ENCODE results near the gene SGIP1.
"Not testable (repeated sequence)": the region's sequence is repeated elsewhere in the genome, so short reads cannot be mapped to it uniquely, and the experiment has no call there.

Gene SGIP1

DNA sequence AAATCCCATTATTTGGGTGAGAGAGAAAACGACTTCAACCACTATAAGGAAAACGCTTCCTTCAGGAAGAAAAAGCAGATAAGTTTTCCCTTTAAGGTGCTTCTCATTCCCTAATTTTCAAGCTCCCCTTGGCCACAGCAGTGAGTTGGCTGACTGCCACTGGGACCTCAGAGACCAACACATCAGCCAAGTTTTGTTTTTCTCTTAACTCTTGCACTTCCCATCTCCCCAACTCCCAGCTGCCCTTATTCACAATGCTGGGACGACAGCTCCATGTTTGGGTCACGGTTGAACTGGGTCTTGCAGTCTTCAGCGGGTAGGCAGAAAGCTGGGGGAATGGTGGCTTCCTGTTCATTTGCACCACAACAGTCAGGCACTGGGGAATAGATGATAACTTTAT, 18.9 kb downstream of the SGIP1 start:
- no peak for DNase-seq (ENCODE audit: extremely low read depth in 1 of 2, low read depth in 1 of 2)

DNA sequence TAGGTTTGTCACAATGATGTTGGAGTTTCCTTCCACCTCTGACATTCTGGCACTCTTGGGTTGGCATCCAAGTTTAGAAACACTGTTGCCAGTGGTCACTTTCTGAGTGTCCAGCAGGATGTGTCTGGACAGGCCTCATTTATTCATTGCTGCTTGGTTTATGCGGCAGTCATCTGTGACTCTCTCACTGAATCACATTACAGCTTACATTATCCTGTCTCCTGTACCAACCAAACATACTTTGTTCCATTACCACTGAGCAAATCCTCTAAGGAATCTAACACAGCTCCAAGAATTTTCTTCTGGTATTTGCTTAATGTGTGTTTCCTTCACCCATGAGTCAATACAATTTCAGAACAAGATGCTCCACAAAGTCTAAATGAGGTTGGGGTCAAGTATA, 19.9 kb downstream of the SGIP1 start:
- DNase-seq (ENCODE audit: extremely low read depth in 1 of 2, low read depth in 1 of 2): no peak

DNA sequence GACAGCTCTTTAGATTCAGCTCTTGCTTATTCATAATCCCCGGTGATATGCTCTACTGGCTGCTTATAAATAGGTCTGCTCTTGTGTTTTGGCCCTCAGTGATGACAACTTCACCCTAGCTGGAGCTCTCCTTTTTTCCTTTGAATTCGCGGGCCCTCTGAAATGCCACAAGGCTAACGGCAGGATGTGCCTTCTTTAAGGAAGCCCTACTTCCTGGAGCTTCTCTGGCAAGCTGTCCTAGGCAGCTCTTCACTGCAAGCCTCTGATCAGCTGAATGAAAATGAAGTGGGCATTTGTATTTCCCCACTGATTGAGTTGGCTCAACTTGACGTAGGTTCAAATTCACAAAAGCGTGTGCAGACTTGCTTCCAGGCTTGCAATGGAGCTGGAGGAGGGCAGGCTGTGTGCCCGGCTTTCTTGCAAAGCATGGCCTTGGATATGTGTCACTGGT, 22.2 kb downstream of the SGIP1 start:
- DNase-seq (ENCODE audit: extremely low read depth in 1 of 2, low read depth in 1 of 2): no peak

DNA sequence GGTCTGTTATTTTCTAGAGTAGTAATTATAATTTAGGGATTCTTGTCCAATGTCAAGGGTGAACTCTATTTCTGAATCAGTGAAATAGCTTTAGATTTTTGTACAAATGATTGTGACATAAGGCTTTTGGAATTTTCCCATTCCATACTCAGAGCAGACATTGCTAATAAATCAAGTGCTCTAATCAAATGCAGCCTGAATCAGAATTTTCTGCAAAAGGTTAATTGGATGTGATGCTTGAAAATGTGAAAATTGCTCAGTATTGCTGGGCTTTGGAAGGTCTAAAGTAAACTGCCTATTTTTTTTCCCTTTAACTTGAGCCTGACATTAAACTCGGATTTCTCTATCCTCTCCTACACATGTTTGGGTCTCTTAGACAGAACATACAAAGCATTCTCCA, 23.2 kb downstream of the SGIP1 start:
- DNase-seq (ENCODE audit: extremely low read depth in 1 of 2, low read depth in 1 of 2): no peak

DNA sequence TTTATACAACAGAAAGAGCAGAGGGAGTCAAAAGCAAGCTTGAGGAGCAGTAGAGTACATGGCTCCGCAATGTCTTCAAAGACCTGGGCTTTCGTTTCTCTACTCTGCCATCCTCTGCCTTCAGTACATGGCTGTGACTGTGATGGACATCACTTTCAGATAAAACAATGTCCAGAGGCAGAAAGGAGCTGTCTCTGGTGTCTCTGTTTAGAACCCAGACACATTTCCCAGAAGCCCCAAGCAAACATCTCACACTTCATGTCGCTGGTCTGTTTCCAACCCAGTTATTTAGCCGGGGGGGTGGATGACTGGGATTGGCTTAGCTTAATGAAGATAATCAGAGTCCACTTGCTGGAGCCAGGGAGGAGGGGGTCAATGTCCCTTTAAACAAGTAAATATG, 25.6 kb downstream of the SGIP1 start:
- no peak for DNase-seq (ENCODE audit: extremely low read depth in 1 of 2, low read depth in 1 of 2)

DNA sequence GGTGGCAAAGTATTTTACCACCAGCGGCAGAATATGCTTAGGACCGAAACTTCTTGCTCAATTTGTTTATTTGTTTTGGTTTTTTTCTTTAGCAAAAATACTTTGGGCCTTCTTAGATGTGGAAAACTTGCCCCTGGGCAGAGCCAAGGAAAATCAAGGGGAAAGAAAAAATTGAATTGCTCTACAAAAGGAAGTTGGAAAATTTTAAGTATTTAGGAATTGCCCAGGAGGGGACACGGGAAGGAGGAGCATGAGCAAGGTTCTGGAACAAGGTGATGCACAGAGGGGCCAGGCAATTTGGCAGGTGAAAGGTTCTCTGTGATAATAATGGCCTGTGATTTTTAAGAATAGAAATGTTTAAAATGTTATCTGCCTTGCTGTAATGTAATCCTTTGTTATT, 28.6 kb downstream of the SGIP1 start:
- no peak for DNase-seq (ENCODE audit: extremely low read depth in 1 of 2, low read depth in 1 of 2)

DNA sequence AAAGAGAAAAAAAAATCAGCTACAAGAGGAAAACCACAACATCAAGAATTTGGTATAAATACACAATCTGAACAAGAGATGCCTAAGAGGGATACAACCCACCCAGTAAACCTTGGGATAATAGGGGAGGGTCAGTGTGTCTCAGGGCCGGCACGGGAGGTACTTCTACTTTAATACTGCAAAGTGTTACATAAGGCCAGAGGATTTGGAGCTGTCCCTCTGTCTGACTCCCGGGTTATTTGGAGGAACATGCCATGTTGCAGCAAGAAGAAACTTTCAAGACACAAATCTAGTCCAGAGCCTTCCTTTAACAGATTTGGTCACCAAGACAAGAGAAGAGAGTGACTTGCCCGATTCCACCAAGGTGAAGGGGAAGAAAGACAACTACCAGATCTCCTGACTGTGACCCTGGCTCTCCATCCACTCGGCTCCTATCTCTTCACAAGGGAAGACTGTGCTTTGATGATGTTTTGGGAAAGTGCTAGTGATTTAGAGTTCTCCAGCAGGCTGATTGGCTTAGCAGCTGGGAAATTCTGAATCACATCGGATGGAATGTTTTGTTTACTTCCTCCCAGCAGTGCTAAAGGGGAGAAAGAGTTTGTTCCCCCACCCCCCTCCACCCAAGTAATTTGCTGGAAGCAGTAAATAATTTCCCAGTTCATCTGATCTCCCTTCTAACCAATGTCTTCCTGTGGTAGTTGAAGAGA, 29.3 kb downstream of the SGIP1 start:
- DNase-seq (ENCODE audit: extremely low read depth in 1 of 2, low read depth in 1 of 2): no peak

DNA sequence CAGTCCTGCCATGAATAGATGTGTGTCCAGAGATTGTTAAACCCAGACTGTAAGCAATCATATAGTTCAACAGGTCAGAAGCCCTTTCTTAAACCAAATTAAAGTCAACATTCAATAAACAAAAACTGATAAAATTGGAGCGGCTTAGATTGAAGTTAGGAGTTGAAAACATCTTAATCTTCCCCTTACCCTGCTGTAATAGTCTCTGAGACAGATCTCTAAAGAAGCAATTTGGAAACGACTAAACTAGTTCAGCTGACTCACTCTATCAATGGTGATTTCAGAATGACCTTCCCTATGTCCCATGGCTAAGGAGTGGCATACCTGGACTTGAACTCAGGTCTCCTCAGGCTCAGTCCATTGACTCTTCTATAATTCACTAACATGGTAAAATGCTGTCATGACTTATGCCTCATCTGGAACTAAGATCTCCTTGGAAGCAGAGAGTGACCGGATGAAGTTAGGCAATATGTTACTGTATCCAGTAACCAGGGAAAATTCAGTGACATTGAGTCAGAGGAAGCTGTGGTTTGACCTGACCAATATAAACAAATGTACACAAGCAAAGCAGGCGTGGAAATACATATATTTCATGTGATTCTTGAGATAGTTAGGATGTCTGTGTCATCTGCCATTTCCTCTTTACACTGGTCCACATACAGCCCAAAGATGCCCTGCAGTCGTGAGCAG, 30.1 kb downstream of the SGIP1 start:
- no peak for DNase-seq (ENCODE audit: extremely low read depth in 1 of 2, low read depth in 1 of 2)

DNA sequence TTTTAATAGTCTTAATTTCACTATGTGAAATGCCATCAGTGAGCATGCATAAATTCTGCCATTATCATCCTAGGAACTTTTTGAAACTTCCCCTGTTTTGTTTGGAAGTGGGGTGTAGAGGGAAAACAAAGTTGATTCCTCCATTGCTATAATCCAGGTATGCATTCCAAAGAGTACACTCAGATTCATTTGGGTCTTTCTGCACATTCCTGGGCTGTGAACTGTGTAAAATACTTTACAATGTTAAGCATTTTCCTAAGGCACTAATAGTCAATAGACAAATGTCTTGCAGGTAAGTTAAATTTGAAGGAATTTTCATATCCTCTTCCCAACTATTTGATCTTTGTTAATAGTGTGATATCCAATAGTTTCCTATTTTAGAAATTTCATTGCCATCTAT, 36.2 kb downstream of the SGIP1 start:
- DNase-seq (ENCODE audit: extremely low read depth in 1 of 2, low read depth in 1 of 2): no peak

DNA sequence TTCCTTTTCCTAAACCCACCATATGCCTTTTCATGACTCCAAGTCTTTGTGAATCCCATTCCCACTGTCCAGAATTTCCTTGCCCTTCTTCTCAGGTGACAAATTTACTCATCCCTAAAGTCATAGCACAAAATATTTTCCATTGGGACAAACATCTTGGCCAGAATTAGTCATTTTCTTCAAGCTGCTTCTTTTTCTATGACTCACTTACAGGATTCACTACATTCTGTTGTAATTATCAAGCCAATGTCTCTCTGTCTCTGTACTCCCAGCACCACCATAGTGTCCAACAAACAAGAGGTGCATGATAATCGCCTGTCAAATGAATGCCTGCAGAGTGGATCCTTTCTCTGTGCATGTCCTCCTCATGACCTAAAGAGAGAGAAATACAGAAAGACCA, 37.8 kb downstream of the SGIP1 start:
- DNase-seq (ENCODE audit: extremely low read depth in 1 of 2, low read depth in 1 of 2): no peak

DNA sequence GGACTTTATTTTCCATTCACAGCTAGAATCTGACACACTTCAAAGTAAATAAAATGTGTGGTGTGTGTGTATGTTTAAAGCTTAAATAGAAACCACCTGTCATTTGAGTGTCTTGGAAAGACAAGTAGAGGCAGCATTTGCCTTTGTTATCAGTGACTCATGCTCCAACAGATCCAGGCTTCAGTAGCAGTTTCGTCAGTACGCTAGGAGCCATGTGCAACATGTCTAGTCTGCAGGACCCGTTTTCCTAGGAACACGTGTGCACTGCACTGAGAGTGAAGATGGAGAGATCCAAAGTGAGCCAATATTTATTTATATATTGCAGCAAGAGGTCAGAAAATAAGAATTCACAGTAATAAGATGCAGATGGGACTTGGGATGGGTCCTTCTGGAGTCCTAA, 41.8 kb downstream of the SGIP1 start:
- DNase-seq (ENCODE audit: extremely low read depth in 1 of 2, low read depth in 1 of 2): no peak

DNA sequence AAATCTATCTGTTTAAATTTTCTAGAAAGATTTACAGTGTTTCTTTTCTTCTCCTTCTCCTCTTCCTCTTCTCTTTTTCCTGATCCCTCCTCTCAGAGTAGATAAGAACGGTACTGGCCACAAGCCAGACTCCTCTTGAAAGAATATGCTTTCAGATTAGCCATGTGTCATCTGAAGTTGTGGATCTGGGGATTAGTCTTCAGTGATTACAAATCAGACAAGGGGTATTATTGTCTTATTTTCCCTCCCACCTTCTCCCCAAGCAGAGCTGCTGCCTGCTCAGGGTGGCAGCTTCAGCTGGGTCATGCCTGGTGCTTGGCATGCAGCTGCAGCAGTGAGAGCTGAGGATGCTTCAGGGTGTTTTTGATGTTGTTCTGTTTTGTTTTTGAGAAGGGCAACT, 42.7 kb downstream of the SGIP1 start:
- DNase-seq (ENCODE audit: extremely low read depth in 1 of 2, low read depth in 1 of 2): no peak

DNA sequence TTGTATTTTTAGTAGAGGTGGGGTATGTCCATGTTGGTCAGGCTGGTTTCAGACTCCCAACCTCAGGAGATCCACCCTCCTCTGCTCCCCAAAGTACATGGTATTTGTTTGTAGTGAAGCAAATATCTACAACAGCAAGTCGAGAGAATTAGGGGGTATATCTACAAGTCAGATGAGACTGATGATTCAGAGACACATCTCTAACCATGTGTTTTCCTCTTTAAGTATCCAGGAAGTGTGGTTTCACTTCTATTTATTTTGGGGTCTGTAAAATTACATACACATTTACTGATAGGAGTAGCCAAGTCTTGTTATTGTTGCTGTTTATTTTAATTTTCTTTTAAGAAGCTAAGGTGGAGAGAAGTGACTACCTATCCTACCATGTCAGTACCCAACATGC, 44.9 kb downstream of the SGIP1 start:
- DNase-seq (ENCODE audit: extremely low read depth in 1 of 2, low read depth in 1 of 2): no peak

DNA sequence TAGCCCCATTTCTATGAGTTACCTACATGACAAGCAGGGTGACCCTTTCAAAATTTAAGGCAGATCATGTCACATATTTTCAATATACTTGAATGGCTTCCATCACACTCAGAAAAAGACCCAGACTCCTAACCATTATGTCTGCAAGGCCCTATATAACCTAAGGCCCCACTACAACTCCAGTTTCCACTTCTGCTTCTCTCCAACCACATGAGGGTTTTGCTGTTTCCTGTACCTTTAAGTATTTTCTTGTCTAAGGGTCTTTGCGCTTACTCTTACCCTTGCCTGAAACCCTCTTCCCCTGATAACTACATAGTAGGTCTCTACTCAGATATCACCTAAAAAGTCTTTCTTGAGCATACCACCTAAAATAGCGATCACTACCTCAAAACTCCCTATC, 46.1 kb downstream of the SGIP1 start:
- no peak for DNase-seq (ENCODE audit: extremely low read depth in 1 of 2, low read depth in 1 of 2)

DNA sequence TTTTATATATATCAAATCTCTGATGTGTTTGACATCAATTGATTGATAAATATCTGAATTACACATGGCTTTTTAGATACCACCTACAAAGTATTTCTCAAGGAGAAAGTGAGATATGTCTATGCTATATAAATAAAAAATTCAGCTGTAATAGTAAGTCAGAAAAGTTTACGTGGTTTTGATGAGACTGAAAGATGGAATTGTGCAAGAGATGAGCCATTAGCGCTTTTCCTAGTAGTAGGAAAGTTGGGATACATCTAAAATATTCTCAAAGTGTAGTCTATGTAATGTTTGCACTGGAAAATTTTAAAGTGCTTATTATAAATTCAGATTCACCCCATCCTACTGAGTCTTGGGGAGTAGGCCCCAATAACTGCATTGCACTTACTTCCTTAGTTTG, 49.1 kb downstream of the SGIP1 start:
- DNase-seq (ENCODE audit: extremely low read depth in 1 of 2, low read depth in 1 of 2): no peak

DNA sequence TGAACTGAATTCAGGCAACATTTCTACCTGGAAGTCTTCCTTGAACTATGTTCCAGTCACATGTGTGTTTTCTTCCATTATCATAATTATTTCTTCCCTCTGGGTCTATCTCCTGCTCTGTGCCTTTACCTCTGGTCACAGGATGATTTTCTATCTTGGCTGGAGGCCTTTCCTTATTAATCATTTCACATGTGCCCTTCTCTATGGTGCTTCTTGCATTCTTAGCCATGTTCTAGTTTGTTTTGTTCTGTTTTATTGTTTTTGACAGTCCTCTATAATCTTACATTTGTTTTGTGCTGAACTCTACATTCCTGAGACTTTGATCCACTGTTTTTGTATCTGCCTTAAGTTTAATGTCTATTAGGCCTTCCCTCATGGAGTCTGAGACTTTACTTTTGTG, 51.0 kb downstream of the SGIP1 start:
- DNase-seq (ENCODE audit: extremely low read depth in 1 of 2, low read depth in 1 of 2): no peak

DNA sequence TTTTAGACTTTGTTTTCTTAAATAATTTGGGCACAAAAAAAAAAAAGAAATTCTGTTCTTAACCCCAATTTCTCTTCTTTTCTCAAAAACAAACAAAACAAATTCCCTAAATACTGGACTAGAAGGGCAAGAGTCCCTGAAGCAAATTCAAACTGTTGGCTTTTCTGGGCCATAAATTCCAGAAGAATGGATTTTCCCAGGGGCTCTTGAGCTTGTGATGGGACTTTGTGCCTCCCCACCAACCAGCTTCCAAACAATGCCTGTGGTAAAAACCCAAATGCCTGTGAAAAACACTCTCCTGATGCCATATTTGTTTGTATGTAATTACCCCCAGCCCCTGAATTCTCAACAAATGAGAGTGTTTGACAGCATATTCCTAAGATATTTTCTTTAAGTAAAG, 55.4 kb downstream of the SGIP1 start:
- DNase-seq (ENCODE audit: extremely low read depth in 1 of 2, low read depth in 1 of 2): no peak

DNA sequence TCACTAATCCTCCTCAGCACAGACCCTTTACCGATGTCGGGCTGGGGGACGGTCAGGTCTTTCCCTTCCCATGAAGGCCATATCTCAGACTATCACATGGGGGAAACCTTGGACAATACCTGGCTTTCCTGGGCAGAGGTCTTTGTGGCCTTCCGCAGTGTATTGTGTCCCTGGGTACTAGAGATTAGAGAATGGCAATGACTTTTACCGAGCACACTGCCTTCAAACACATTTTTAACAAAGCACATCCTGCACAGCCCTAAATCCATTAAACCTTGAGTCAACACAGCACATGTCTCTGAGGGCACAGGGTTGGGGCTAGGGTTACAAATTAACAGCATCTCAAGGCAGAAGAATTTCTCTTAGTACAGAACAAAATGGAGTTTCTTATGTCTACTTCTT, 58.2 kb downstream of the SGIP1 start:
- not testable (repeated sequence) for DNase-seq (ENCODE audit: extremely low read depth in 1 of 2, low read depth in 1 of 2)

DNA sequence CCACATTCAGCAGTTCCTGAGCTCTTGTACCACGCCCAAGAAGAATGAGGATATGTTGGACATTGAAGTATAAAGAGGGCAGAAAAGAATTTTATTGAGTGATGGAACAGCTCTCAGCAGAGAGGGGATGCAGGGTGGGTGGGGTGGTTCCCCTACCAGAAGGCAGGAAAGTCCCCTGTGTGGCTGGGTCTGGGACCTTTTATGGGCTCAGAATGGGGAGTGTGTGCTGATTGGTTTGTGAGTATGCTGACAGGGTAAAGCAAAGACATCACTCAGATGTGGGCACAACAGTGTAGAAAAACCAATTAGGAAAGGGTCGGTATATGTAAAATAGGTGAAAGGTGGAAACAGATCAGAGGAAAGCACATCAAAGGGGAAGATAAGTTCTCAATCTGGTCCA, 62.2 kb downstream of the SGIP1 start:
- DNase-seq (ENCODE audit: extremely low read depth in 1 of 2, low read depth in 1 of 2): no peak

DNA sequence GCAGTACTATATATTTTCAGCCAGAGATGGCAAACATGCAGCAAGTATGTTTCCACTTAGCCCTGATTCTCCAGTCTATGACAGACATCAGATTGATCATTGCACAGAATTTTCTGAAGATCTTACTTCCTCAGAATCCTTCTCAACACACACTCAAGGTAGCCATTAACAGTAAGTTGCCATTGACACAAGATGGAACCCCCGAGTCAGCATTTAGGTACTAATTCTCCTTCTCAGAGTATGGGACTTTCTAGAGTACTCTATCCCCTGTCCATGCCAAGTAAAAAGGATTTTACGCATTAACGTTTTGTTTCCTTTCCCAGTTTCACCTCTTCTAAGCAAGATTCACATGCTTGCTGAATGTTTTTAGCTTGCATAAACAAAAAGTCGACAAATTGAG, 63.5 kb downstream of the SGIP1 start:
- no peak for DNase-seq (ENCODE audit: extremely low read depth in 1 of 2, low read depth in 1 of 2)

DNA sequence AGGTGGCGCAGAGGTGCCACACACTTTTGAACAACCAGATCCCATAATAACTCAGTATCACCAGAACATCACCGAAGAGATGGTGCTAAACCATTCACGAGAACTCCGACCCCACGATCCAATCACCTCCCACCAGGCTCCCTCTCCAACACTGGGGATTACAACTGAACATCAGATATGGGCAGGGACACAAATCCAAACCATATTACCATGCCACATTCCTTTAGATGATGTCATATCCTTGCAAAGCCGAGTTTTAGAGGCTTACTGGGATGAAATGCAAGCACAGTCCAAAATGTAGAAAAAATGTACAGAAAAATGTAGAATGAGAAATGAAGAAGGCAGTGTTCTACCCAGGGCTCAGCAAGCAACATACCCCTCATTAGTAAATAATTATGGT, 64.7 kb downstream of the SGIP1 start:
- no peak for DNase-seq (ENCODE audit: extremely low read depth in 1 of 2, low read depth in 1 of 2)

DNA sequence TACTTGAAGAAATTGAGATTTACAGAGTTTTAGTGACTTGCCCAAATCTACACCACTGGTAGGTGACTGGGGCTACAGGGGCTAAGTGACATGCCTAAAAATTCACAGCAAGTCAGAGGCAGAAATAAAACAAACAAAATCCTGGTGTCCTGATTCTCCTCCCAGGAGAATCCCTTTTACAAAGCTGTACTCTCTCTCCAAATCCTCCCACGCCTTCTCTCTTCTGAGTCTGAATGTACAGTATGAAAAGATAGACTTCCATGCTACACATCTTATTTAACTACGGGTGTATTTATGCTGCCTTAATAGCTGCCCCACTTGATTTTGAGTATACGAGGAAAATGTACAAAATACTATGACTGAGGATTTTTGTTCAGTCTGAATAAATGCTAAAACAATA, 65.4 kb downstream of the SGIP1 start:
- no peak for DNase-seq (ENCODE audit: extremely low read depth in 1 of 2, low read depth in 1 of 2)
